GM19351 (cell line): Measurements from ENCODE around the gene DDX20.

Experiments
- ATAC-seq: cut with Tn5 transposase; IDR thresholded peaks from one replicate; pipeline ENCODE4 v1.9.1; 2021; ENCODE audit warnings: mild to moderate bottlenecking, moderate library complexity; ENCODE audit not compliant: unreplicated experiment

Gene DDX20

DNA sequence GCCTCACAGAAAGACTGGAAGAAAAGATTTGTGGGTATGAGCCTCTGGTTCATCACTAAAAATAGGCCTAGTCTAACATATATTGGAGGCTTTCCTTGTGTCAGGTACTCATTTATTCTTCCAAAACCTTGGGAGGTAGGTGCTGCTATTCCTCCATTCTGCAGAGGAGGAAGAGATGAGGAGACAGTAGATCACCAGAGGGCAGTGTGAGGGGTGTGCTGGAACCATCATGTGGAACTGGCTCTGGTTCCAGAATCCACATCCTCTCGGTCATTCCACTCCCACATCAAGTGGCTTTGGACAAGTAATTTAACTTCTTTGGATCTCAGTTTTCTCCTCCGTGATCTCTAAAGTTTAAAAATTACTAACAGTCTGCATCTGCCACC is 9.1 kb upstream of the DDX20 start:
- no peak for ATAC-seq

DNA sequence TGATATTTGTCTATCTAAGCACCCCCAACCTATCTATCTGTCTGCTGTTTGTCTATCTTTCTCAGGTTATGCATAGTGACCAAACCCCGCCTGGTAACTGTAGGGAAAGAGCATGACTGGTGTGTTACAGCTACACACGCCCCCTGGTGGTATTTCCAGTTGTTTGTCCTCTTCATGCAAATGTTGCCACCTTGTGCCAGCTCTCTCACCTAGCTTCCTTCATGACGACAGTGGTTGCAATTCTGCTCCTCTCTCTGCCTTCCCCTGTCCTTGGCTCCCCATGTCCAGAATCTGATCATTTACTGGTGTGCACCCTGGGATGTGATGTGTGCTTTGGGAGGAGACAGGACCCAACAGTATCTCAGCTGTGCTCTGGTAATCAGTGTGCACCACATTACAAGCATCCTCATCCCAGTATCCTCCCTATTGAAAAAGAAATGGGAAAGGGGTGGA is 8.4 kb upstream of the DDX20 start:
- ATAC-seq, result no peak

DNA sequence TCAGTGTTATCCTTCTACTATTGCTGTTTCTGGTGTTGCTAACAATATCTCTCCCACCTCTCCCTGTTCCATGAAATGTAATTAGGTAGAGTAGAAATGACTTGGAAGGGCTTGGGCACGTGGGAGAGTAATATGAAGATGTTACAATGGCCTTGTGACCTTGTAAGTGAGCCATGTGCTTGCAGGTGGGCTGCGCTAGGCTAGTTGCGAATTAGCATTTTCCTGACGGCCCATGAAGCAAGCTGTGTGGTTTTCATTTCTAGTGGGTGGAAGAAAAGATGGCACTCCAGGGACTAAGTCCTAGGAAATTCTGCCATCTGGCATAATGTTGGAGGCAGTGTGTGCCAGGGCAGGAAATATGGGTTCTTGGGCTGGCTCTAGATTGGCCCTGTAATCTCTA is 7.8 kb upstream of the DDX20 start:
- no peak for ATAC-seq

DNA sequence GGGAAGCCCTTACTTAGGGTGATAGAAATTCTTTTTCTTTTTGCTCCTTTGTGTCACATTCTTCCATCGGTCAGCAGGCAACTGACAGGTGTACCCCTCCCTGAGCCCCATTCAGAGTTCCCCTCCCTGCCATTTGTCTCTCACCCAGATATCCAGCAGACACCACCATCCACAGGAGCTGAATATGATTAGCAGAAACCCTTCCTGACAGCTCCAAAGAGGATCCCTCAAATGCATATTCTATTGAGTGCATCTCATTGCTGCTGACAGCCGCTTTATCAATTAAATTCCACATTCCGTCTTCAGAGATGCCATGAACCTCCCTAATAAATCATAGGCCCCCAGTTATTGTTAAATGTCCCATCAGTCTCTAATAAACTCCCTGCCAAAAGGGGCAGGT is 6.1 kb upstream of the DDX20 start:
- no peak for ATAC-seq

GRCh38 chr1:111750856-111751255 is 4.8 kb upstream of the DDX20 start:
- ATAC-seq, result no peak

GRCh38 chr1:111751906-111752575 is 3.7 kb upstream of the DDX20 start:
- ATAC-seq, result no peak

DNA sequence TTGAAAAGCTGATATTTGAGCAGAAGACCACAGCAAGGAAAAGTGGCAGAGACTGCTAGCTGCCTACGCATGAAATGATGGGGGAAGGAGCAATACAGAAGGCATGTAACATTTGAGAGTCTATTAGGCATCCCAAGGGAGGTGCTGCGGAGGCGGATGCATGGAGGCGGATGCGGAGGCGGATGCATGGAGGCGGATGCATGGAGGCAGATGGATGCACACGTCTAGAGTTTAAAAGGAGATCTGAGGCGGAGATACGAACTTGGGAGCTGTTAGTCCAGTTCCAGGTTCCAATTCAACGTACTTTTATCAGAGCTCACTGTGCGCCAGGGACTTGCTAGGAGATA is 744 bp upstream of the DDX20 start:
- ATAC-seq, result peak; percentile 1

DNA sequence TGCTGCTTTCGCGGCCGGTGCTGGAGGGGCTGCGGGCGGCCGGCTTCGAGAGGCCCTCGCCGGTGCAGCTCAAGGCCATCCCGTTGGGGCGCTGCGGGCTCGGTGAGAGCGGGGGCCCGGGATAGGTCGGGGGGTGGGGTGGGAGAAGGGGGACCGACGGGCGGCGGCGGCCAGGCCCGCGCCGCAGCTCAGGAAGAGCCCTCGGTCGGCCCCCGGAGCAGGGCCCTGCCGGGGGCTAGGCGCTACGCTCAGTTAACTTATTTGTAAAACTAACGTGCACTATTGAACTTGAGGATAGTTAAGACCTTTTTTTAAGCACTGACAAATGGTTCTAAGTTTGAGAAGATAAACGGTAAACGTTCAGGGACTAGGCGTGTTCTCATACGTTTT is 418 bp downstream of the DDX20 start:
- peak; percentile 4 for ATAC-seq

- ATAC-seq, result no peak
Measured at GRCh38 chr1:111758373-111758772, 2.7 kb downstream of the DDX20 start.

DNA sequence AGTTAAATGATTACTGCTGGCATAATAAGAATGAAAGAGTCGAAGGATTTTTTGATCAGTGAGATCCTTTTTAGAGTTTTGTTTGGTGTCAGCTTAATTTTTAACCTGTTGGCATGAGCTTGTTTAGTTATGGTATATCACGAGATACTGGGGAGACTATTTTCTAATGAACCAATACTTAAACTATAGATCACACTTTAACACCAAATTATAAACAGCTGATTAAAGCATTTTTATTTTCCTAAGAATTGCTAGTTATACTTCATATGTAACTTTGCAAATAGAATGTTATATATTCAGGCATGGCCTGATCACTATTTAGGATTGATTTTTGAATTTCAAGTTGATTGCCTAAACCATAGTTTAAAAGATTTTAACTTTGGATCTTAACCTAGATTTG is 6.0 kb downstream of the DDX20 start:
- ATAC-seq, result no peak

DNA sequence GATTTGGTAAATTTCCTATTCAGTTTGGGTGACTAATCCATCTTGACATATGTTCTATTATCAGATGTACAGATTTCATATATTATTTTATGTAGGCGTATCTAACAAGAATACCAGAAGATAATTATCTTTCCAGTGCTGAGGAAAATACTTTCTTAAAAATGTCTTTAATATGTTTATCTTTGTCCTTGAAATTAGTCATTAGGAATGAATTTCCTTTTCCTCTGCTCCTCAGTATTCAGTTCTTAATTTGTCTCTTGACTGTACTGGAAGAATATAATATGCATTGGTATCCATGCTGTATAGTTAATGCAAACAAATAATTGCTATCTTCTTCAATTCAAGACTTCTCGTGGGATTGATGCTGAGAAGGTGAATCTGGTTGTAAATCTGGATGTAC is 6.6 kb downstream of the DDX20 start:
- no peak for ATAC-seq

DNA sequence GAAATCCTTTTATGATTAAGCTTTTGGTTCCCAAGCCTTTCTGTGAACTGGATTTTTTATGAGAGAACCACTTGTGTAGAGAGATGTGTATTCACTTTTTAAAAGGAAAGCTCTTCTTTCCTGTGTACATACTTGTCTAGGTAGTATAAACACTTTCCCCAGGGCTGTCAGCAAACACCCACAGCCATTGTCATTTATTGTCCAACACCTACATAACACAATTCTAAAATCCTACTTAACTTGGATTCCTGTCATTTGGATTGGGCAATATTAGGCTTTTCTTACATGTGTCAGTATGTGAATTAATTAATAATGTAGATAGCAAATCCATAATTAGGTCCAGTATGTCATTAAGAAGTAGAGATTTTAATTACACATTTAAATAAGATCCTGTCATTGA is 12.3 kb downstream of the DDX20 start:
- no peak for ATAC-seq

DNA sequence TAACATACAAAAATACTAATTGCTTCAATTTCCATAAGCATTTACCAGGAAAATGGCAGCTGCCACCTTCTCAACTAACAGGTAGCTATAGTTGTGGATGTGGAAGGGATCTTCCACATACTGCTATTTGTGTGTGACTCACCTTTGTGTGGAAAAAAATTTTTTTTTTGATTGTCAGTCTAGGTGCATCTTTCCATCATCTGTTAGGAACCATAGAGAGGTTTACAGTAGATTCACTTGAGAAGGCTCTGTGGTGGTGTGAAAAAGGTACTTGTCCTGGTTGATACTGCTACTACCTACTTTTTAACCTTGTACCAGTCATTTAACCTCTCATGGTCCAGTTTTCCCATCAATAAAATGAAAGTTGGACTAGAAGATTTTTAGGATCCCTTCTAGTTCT is 12.9 kb downstream of the DDX20 start:
- no peak for ATAC-seq

GRCh38 chr1:111769517-111770146 is 13.9 kb downstream of the DDX20 start:
- ATAC-seq, result no peak

DNA sequence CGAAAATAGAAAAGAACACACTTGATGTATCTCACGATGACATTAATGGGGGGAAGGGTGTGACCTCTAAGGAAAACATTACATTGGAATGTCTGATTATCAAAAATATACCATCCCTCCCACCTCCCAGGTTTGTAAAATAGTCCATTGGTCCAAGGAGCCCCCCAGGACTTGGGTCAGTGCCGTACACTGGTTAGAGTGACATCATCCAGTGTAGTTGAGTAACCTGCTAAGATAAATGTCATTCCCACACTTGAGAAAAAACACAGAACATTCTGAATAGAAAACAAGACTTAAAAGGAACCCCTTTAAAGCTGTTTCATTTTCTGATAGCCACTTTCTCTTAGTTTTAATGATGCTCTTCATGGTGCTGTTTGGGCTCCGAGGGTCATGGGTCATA is 15.2 kb downstream of the DDX20 start:
- no peak for ATAC-seq

- no peak for ATAC-seq
Measured at GRCh38 chr1:111775966-111776365, 20.3 kb downstream of the DDX20 start.

- ATAC-seq, result no peak
Measured at GRCh38 chr1:111776391-111776790, 20.7 kb downstream of the DDX20 start.

DNA sequence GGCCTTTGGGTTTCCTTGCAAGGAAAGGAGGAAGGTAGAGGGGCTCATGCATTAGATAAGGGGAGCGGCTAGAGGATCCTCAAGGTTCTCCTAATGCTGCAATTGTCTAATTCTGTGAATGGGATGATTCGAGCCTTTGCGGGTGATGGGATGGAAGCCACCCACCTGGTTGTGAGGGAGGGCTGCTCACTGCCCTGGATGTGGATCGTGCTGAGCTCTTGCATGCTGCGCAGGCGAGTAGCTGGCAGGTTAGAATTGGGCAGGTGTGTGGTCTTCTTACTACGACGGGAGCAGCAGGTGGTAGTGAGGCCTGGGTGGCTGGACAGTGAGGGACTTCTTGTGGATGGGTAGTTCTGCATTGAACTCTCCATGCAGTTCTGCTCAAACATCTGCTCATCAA is 21.2 kb downstream of the DDX20 start:
- ATAC-seq, result no peak

DNA sequence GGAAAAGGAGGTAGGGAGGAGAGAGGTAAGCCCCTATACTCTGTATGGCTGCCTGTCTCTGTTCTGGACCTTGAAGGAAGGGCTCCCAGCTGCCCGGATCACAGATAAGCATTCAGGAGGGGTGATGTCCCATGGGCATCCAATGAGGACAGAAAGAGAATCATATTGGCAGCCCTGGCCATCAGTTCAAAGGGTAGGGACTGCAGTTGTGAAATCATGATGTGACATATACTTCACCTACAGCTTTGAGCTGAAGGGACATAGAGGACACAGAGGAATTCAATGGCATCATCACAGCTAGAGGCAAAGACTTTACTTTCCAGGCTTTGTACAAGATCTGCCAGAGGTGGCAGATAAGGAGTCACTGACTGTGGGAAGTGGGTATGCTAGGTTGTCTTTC is 21.6 kb downstream of the DDX20 start:
- no peak for ATAC-seq

- ATAC-seq, result no peak
Measured at GRCh38 chr1:111778066-111778465, 22.4 kb downstream of the DDX20 start.

DNA sequence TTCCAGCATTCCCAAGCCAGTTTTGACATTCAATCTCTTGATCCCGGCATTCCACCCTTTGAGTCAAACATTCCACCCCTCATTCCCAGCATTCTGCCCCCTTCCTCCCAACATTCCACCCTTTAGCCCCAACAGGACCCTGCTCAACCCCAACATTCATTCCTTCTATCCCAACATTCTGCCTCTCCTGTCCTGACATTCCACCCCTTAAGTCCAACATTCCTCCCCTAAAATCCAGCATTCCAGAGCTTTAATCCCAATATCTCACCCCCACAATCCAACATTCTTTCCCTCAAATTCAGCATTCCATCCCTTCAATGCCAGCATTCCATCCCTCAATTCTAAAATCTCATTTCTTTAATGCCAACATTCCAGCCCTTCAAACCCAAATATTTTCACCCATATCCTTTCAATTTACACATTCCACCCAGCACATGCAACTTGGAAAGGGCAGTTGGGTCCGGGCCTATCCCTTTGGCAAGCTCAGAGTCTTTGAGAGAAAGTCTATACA is 22.9 kb downstream of the DDX20 start:
- ATAC-seq, result no peak

DNA sequence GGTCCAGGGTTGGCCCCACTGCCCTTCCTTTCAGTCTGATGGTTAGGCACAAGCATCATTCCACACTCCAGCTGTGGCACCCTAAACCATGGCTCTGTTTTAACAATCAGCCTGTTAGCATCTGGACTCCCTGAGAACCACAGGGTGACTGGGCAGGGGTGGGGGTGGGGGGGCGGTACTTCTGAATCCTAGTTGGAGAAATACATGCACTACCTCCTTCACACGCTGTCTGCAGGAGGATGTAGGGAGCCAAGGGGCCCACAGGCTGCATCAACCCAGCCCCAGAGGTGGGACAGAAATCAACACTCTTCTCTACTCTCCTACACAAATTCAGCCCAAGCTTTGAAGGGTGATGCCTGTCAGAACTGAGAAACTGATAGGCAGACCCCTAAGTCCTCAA is 23.8 kb downstream of the DDX20 start:
- no peak for ATAC-seq
